ENCODE measurements around the gene ORAI3. TPM values are rescaled to one million over a fixed set of nuclear protein-coding genes. Genes with fewer than 3 reads are reported as not detected.

ORAI3 gene
- total and polyA plus RNA-seq, 2 of the 13 experiments (the other 11 are each of a cell fraction or from before 2014, with no cell fraction given), result 11.4 to 32.0 TPM

GRCh38 chr16:30997725-30998711 lies 49.1 kb downstream of the ORAI3 start (continued):
- TF ChIP-seq, protein P1, sequence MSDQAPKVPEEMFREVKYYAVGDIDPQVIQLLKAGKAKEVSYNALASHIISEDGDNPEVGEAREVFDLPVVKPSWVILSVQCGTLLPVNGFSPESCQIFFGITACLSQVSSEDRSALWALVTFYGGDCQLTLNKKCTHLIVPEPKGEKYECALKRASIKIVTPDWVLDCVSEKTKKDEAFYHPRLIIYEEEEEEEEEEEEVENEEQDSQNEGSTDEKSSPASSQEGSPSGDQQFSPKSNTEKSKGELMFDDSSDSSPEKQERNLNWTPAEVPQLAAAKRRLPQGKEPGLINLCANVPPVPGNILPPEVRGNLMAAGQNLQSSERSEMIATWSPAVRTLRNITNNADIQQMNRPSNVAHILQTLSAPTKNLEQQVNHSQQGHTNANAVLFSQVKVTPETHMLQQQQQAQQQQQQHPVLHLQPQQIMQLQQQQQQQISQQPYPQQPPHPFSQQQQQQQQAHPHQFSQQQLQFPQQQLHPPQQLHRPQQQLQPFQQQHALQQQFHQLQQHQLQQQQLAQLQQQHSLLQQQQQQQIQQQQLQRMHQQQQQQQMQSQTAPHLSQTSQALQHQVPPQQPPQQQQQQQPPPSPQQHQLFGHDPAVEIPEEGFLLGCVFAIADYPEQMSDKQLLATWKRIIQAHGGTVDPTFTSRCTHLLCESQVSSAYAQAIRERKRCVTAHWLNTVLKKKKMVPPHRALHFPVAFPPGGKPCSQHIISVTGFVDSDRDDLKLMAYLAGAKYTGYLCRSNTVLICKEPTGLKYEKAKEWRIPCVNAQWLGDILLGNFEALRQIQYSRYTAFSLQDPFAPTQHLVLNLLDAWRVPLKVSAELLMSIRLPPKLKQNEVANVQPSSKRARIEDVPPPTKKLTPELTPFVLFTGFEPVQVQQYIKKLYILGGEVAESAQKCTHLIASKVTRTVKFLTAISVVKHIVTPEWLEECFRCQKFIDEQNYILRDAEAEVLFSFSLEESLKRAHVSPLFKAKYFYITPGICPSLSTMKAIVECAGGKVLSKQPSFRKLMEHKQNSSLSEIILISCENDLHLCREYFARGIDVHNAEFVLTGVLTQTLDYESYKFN (CRISPR knock-in tag; conservative IDR thresholded peaks at IDR 0.05), result peak; percentile 11; the same call in 1 of the 2 replicates
- TF ChIP-seq ZNF777 (CRISPR knock-in tag; IDR thresholded peaks at IDR 0.05) (no peak; the same call in 1 of the 2 replicates), ZC3H4 (CRISPR knock-in tag; IDR thresholded peaks at IDR 0.05; ENCODE audit: borderline replicate concordance) (peak; percentile 47; the same call in 1 of the 2 replicates), NFYB (CRISPR knock-in tag; IDR thresholded peaks at IDR 0.05) (peak; percentile 19; the same call in 1 of the 2 replicates), ZNF609 (CRISPR knock-in tag; IDR thresholded peaks at IDR 0.05; ENCODE audit: borderline replicate concordance) (peak; percentile 13; the same call in 1 of the 2 replicates), CENPT (CRISPR knock-in tag; IDR thresholded peaks at IDR 0.05; ENCODE audit: low read depth) (0 out of 2 replicates have a peak, but pooled peaks have one; percentile 13), HNF1B (CRISPR knock-in tag; IDR thresholded peaks at IDR 0.05) (0 out of 2 replicates have a peak, but pooled peaks have one; percentile 19), ZNF510 (CRISPR knock-in tag; IDR thresholded peaks at IDR 0.05; ENCODE audit: low read depth) (peak; percentile 34; the same call in 1 of the 2 replicates), PLRG1 (conservative IDR thresholded peaks at IDR 0.05) (no peak), ZBTB7A (CRISPR knock-in tag; IDR thresholded peaks at IDR 0.05) (0 out of 2 replicates have a peak, but pooled peaks have one; percentile 13), ZNF160 (CRISPR knock-in tag; IDR thresholded peaks at IDR 0.05) (peak; percentile 16; the same call in 1 of the 2 replicates), ZNF138 (CRISPR knock-in tag; IDR thresholded peaks at IDR 0.05; ENCODE audit: low read depth) (peak; percentile 12; the same call in 1 of the 2 replicates), TGIF2 (CRISPR knock-in tag; IDR thresholded peaks at IDR 0.05) (peak; percentile 20; the same call in 1 of the 2 replicates), ZNF670 (CRISPR knock-in tag; IDR thresholded peaks at IDR 0.05; ENCODE audit: borderline replicate concordance) (peak; percentile 92), STAG1 (CRISPR knock-in tag; IDR thresholded peaks at IDR 0.05) (no peak)
